Hepatocyte (in vitro differentiated cells): ENCODE measurements around the gene ZNF423. TPM values are rescaled to one million over a fixed set of nuclear protein-coding genes. Genes with fewer than 3 reads are reported as not detected.

Experiments
- DNase-seq: peaks from one replicate; pipeline ENCODE4 v3.0.0-alpha.2; 2016; ENCODE audit warnings: low spot score
- H2AFZ ChIP-seq: fragments of 200-600 bp; sonication (generic); 2 replicates; pipeline ENCODE4 v1.6.0; 2016; ENCODE audit warnings: antibody characterized with exemption, mild to moderate bottlenecking
- H3K27ac ChIP-seq: fragments of 200-600 bp; sonication (generic); 2 replicates; pipeline ENCODE4 v1.5.1; 2016; ENCODE audit warnings: mild to moderate bottlenecking
- H3K27me3 ChIP-seq: fragments of 200-600 bp; sonication (generic); 2 replicates; pipeline ENCODE4 v1.6.1; 2016
- H3K36me3 ChIP-seq: fragments of 200-600 bp; sonication (generic); replicated peaks from 2 replicates; pipeline ENCODE4 v1.5.1; 2016; ENCODE audit warnings: low read depth; ENCODE audit not compliant: insufficient read depth
- H3K4me1 ChIP-seq: fragments of 200-600 bp; sonication (generic); 2 replicates; pipeline ENCODE4 v1.5.1; 2016; ENCODE audit warnings: mild to moderate bottlenecking, moderate library complexity; ENCODE audit not compliant: insufficient read depth
- H3K4me2 ChIP-seq: fragments of 200-600 bp; sonication (generic); 2 replicates; pipeline ENCODE4 v1.6.0; 2016
- H3K4me3 ChIP-seq: fragments of 200-600 bp; sonication (generic); 2 replicates; pipeline ENCODE4 v1.5.1; 2016; ENCODE audit warnings: mild to moderate bottlenecking
- H3K79me2 ChIP-seq: fragments of 200-600 bp; sonication (generic); 2 replicates; pipeline ENCODE4 v1.6.0; 2017; ENCODE audit warnings: mild to moderate bottlenecking
- H3K9me2 ChIP-seq: fragments of 200-600 bp; sonication (generic); replicated peaks from 2 replicates; pipeline ENCODE4 v1.6.0; 2017; ENCODE audit warnings: mild to moderate bottlenecking; ENCODE audit not compliant: insufficient read depth
- H3K9me3 ChIP-seq: fragments of 200-600 bp; sonication (generic); 2 replicates; pipeline ENCODE4 v1.5.1; 2016; ENCODE audit warnings: low read depth, mild to moderate bottlenecking
- H4K20me1 ChIP-seq: fragments of 200-600 bp; sonication (generic); 2 replicates; pipeline ENCODE4 v1.6.0; 2016; ENCODE audit warnings: mild to moderate bottlenecking; ENCODE audit not compliant: insufficient read depth, poor library complexity, severe bottlenecking
- EZH2 ChIP-seq: fragments of 200-600 bp; sonication (generic); IDR thresholded peaks from 2 replicates; pipeline ENCODE4 v1.6.1; 2016; ENCODE audit warnings: antibody characterized with exemption, mild to moderate bottlenecking, borderline replicate concordance
- EZH2phosphoT487 ChIP-seq: fragments of 200-600 bp; sonication (generic); IDR thresholded peaks from one replicate; pipeline ENCODE4 v1.6.1; 2018; ENCODE audit warnings: antibody characterized with exemption, mild to moderate bottlenecking, low read depth, moderate library complexity; ENCODE audit not compliant: unreplicated experiment, severe bottlenecking
- WGBS: methylation state at CpG from one replicate; pipeline ENCODE4 v1.1.6; 2016; ENCODE audit warnings: low lambda C conversion rate; ENCODE audit errors: missing lambda C conversion rate; 5-methylcytosine and 5-hydroxymethylcytosine counted together
- polyA plus RNA-seq: library from polyadenylated mRNA; unstranded; fragments of >200 nt; fragmentation: Nextera tagmentation; extraction: Ambion mirVana; gene quantifications from 2 replicates; pipeline ENCODE4 v1.2.1, GENCODE V29; 2016
- total RNA-seq: library from RNA; depleted of rRNA; stranded (reverse); fragments of >200 nt; gene quantifications from 2 replicates; pipeline ENCODE4 v1.2.3, GENCODE V29; 2014
- TF ChIP-seq, protein P1 (sequence below): fragments of 200-600 bp; sonication (generic); IDR thresholded peaks from 2 replicates; pipeline ENCODE4 v1.5.1; 2016; ENCODE audit warnings: antibody characterized with exemption, mild to moderate bottlenecking; ENCODE audit not compliant: poor library complexity

Gene ZNF423
- total and polyA plus RNA-seq, 2 experiments from 2014 or later, result 9.6 to 11.8 TPM

DNA sequence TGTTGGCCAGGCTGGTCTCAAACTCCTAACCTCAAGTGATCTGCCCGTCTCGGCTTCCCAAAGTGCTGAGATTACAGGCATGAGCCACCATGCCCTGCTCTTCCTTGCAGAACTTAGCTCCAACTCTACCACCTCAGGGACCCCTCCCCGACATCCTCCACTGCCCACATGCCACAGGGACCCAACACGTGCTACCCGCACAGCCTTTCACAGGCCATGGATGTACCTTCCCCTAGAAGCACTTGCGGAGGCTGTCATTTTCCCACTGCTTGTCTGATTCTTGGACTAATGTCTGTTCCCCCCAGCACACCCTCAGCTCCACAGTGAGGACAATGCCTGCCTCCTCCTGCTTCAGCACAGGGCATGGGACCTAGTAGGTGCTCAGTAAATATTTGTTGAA lies 147.4 kb downstream of the ZNF423 start:
- 97% methylated on average over 6 of the region's 6 CpGs for WGBS

DNA sequence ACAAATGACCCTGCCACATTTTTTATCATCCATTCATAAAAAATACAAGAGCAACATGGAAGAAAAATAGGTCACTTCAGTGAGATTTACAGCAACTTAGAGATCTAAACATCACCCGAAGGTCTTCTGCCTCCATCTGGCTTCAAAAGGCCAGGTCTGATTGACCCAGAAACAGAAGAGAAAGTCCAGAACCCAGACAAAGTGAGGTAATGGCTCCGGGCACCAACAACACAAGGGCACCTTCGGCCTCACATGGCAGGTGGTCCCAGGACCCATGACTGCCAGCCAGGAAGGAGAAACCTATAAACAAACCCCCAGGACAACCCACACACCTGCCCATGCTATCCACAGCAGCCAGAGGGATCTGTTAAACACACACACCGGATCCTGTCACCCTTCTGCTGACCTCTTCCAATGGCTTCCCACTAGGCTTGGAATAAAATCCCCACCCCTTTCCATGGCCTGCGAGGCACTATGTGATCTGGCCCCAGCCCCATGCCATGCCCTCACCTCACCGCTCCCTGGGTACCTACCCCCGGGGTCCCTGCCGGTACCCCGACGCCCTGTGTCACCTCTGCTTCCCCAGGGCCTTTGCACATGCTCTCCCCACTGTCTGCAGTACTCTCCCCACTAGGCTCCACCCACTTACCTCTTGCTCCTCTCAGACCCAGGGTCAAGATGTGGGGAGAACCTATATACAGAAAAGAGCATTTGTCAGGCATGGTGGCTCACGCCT lies 149.1 kb downstream of the ZNF423 start:
- Histone ChIP-seq H3K9me3 (no peaks in the 10 kb centered on the region), H3K4me2 (no peak overlapping the region), H3K4me1 (peaks cover 21% of the 10 kb centered on the region), H3K36me3 (no peaks in the 10 kb centered on the region), H3K9me2 (no peaks in the 10 kb centered on the region), H3K27ac (no peak overlapping the region), H3K79me2 (no peaks in the 10 kb centered on the region), H3K4me3 (no peak overlapping the region), H3K27me3 (no peaks in the 10 kb centered on the region), H2AFZ (no peak overlapping the region), H4K20me1 (no peaks in the 10 kb centered on the region)
- 97% methylated on average over 10 of the region's 11 CpGs for WGBS
- TF ChIP-seq, protein P1, sequence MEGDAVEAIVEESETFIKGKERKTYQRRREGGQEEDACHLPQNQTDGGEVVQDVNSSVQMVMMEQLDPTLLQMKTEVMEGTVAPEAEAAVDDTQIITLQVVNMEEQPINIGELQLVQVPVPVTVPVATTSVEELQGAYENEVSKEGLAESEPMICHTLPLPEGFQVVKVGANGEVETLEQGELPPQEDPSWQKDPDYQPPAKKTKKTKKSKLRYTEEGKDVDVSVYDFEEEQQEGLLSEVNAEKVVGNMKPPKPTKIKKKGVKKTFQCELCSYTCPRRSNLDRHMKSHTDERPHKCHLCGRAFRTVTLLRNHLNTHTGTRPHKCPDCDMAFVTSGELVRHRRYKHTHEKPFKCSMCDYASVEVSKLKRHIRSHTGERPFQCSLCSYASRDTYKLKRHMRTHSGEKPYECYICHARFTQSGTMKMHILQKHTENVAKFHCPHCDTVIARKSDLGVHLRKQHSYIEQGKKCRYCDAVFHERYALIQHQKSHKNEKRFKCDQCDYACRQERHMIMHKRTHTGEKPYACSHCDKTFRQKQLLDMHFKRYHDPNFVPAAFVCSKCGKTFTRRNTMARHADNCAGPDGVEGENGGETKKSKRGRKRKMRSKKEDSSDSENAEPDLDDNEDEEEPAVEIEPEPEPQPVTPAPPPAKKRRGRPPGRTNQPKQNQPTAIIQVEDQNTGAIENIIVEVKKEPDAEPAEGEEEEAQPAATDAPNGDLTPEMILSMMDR, result no peak
- TF ChIP-seq EZH2phosphoT487 (no peak), EZH2 (no peak)
- DNase-seq, result no peak

More for the DNA sequence above, 147.4 kb downstream of the ZNF423 start:
- DNase-seq, result no peak
- no peaks in the 10 kb centered on the region for H3K9me2 ChIP-seq
- no peaks in the 10 kb centered on the region for H3K9me3 ChIP-seq
- no peak overlapping the region for H3K4me2 ChIP-seq
- H4K20me1 ChIP-seq, result no peaks in the 10 kb centered on the region
- no peak overlapping the region for H2AFZ ChIP-seq
- H3K27me3 ChIP-seq, result no peaks in the 10 kb centered on the region
- H3K4me1 ChIP-seq, result peaks cover 4% of the 10 kb centered on the region
- no peak overlapping the region for H3K27ac ChIP-seq
- H3K79me2 ChIP-seq, result no peaks in the 10 kb centered on the region
- TF ChIP-seq EZH2phosphoT487 (no peak), EZH2 (no peak)
- TF ChIP-seq, protein P1, result no peak
- H3K36me3 ChIP-seq, result no peaks in the 10 kb centered on the region
- no peak overlapping the region for H3K4me3 ChIP-seq

DNA sequence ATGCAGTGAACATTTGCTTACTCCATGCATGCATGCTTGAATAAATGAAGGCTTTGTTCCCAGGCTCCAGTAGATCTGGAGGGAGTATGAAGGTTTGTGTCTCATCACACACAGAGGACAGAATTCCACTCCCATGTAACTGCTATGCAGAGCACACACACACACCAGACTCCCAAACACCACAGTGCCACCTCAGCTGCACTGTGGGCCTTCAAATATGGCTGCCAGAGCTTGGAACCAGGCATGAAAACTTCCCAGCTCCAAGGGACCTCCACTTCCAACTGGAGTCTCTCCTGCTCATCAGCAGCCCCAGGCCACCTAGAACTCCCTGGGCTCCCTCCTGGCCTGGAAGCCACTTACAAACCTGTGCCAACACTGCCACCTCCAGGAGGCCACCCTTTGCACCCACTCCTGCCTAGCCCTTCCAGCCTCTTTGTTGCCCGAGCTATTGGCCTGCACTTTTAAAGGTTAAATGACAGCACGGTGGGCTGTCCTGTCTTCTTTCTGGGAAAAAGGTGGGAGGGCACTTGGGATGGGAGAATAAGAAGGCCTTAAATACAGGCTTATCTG lies 151.2 kb downstream of the ZNF423 start:
- Histone ChIP-seq H3K9me2 (no peaks in the 10 kb centered on the region), H3K4me1 (peaks cover 41% of the 10 kb centered on the region), H3K79me2 (no peaks in the 10 kb centered on the region), H3K27ac (no peak overlapping the region), H3K9me3 (no peaks in the 10 kb centered on the region), H2AFZ (no peak overlapping the region), H4K20me1 (no peaks in the 10 kb centered on the region), H3K36me3 (no peaks in the 10 kb centered on the region), H3K4me3 (no peak overlapping the region), H3K27me3 (no peaks in the 10 kb centered on the region), H3K4me2 (no peak overlapping the region)
- WGBS, result 85% methylated on average over 2 of the region's 2 CpGs
- DNase-seq, result no peak
- TF ChIP-seq, protein P1, result no peak
- no peak for TF ChIP-seq EZH2
- no peak for TF ChIP-seq EZH2phosphoT487
